Measurements from ENCODE around the gene COL5A1. TPM values are rescaled to one million over a fixed set of nuclear protein-coding genes. Genes with fewer than 3 reads are reported as not detected.

COL5A1 gene
- total and polyA plus RNA-seq, 2 experiments from 2014 or later, result 211 to 812 TPM

- Histone ChIP-seq H3K4me2 (ENCODE audit: unreplicated experiment) (no peak overlapping the region), H3K9ac (no peak overlapping the region), H3K79me2 (ENCODE audit: insufficient read depth) (peaks cover 79% of the 10 kb centered on the region), H2AFZ (no peak overlapping the region), H3K27me3 (replicated peaks; ENCODE audit: insufficient read depth) (no peaks in the 10 kb centered on the region), H3K27ac (peak overlapping the region; percentile 97), H3K9me2 (ENCODE audit: insufficient read depth) (no peaks in the 10 kb centered on the region), H3K36me3 (ENCODE audit: low read depth) (0 out of 2 replicates have a peak, but pooled peaks cover 8% of the 10 kb centered on the region), H3K4me1 (ENCODE audit: insufficient read depth) (peaks cover 32% of the 10 kb centered on the region), H3K4me3 (no peak overlapping the region), H3K9me3 (ENCODE audit: low read depth) (no peaks in the 10 kb centered on the region), H3F3A (ENCODE audit: insufficient read depth) (peaks cover 60% of the 10 kb centered on the region), H4K20me1 (ENCODE audit: insufficient read depth) (peaks cover 8% of the 10 kb centered on the region; the same call in 1 of the 2 replicates)
- no peak for DNase-seq
- in situ Hi-C loops (cut with MboI), result loop anchor here (25.0 kb wide), 1 partner anchor 196 kb away; no protein-coding TSS in a partner anchor
- TF ChIP-seq EZH2phosphoT487 (IDR thresholded peaks at IDR 0.05; ENCODE audit: insufficient read depth, low read depth) (no peak), EZH2 (IDR thresholded peaks at IDR 0.05; ENCODE audit: insufficient read depth, poor library complexity, severe bottlenecking) (no peak)
- WGBS, 2 experiments (ENCODE audit: low coverage in 1 of 2, low lambda C conversion rate in 2 of 2, missing lambda C conversion rate in 2 of 2), result 64 to 65% methylated on average over 17 to 19 of the region's 19 CpGs
These were observed 16.9 kb downstream of the COL5A1 start for GRCh38 chr9:134658378-134658955.

GRCh38 chr9:134659688-134660131 lies 18.1 kb downstream of the COL5A1 start:
- in situ Hi-C loops (cut with MboI), result loop anchor here (25.0 kb wide), 1 partner anchor 197 kb away; no protein-coding TSS in a partner anchor
- no peak for DNase-seq
- Histone ChIP-seq H3K4me1 (ENCODE audit: insufficient read depth) (peaks cover 41% of the 10 kb centered on the region), H3K9ac (no peak overlapping the region), H3K4me3 (no peak overlapping the region), H3K9me3 (ENCODE audit: low read depth) (no peaks in the 10 kb centered on the region), H2AFZ (no peak overlapping the region), H3K27me3 (replicated peaks; ENCODE audit: insufficient read depth) (no peaks in the 10 kb centered on the region), H3K27ac (peak overlapping the region; percentile 97), H4K20me1 (ENCODE audit: insufficient read depth) (peaks cover 8% of the 10 kb centered on the region; the same call in 1 of the 2 replicates), H3K4me2 (ENCODE audit: unreplicated experiment) (no peak overlapping the region), H3K9me2 (ENCODE audit: insufficient read depth) (no peaks in the 10 kb centered on the region), H3K79me2 (ENCODE audit: insufficient read depth) (peaks cover 80% of the 10 kb centered on the region), H3K36me3 (ENCODE audit: low read depth) (0 out of 2 replicates have a peak, but pooled peaks cover 8% of the 10 kb centered on the region), H3F3A (ENCODE audit: insufficient read depth) (peaks cover 72% of the 10 kb centered on the region)
- TF ChIP-seq EZH2 (IDR thresholded peaks at IDR 0.05; ENCODE audit: insufficient read depth, poor library complexity, severe bottlenecking) (no peak), EZH2phosphoT487 (IDR thresholded peaks at IDR 0.05; ENCODE audit: insufficient read depth, low read depth) (no peak)
- WGBS, 2 experiments (ENCODE audit: low coverage in 1 of 2, low lambda C conversion rate in 2 of 2, missing lambda C conversion rate in 2 of 2), result 75 to 79% methylated on average over 14 of the region's 14 CpGs

- WGBS, 2 experiments (ENCODE audit: low coverage in 1 of 2, low lambda C conversion rate in 2 of 2, missing lambda C conversion rate in 2 of 2), result 100% methylated on average over 1 of the region's 1 CpG
- no peaks in the 10 kb centered on the region for H3K9me3 ChIP-seq (ENCODE audit: low read depth)
- peaks cover 8% of the 10 kb centered on the region; the same call in 1 of the 2 replicates for H4K20me1 ChIP-seq (ENCODE audit: insufficient read depth)
- no peak for DNase-seq
- 0 out of 2 replicates have a peak overlapping the region, but pooled peaks have one; percentile 83 for H3K9ac ChIP-seq
- no peak overlapping the region for H3K4me3 ChIP-seq
- 0 out of 2 replicates have a peak, but pooled peaks cover 8% of the 10 kb centered on the region for H3K36me3 ChIP-seq (ENCODE audit: low read depth)
- H3K4me1 ChIP-seq (ENCODE audit: insufficient read depth), result peaks cover 41% of the 10 kb centered on the region
- H2AFZ ChIP-seq, result no peak overlapping the region
- H3F3A ChIP-seq (ENCODE audit: insufficient read depth), result peaks cover 76% of the 10 kb centered on the region
- TF ChIP-seq EZH2phosphoT487 (IDR thresholded peaks at IDR 0.05; ENCODE audit: insufficient read depth, low read depth) (no peak), EZH2 (IDR thresholded peaks at IDR 0.05; ENCODE audit: insufficient read depth, poor library complexity, severe bottlenecking) (no peak)
- no peaks in the 10 kb centered on the region for H3K9me2 ChIP-seq (ENCODE audit: insufficient read depth)
- peak overlapping the region; percentile 97 for H3K27ac ChIP-seq
- no peaks in the 10 kb centered on the region for H3K27me3 ChIP-seq (replicated peaks; ENCODE audit: insufficient read depth)
- in situ Hi-C loops (cut with MboI), result loop anchor here (25.0 kb wide), 1 partner anchor 198 kb away; no protein-coding TSS in a partner anchor
- peaks cover 80% of the 10 kb centered on the region for H3K79me2 ChIP-seq (ENCODE audit: insufficient read depth)
- peak overlapping the region; percentile 38 for H3K4me2 ChIP-seq (ENCODE audit: unreplicated experiment)
These were observed 18.8 kb downstream of the COL5A1 start for GRCh38 chr9:134660407-134660806.

DNA sequence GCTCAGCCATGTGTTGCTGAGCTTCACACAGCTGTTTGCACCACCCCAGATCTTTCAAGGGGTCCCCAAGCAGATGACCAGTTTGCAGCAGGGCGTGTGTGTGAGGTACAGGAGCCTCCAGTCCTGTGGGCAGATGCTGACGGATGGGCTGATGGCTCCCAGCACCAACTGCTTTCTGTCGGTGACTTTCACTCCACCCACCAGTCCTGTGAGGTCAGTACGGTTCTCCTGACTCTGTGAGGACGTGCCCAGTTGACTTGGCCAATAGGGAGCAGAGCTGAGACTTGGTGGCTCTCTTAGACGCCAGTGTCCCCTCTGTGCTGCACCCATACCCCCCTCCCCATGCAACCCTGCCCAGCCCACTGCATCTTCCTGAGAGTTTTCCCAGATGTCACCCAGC lies 19.7 kb downstream of the COL5A1 start:
- peaks cover 80% of the 10 kb centered on the region for H3K79me2 ChIP-seq (ENCODE audit: insufficient read depth)

More for the DNA sequence above, 19.7 kb downstream of the COL5A1 start:
- peaks cover 3% of the 10 kb centered on the region; the same call in 1 of the 2 replicates for H4K20me1 ChIP-seq (ENCODE audit: insufficient read depth)
- peaks cover 44% of the 10 kb centered on the region for H3K4me1 ChIP-seq (ENCODE audit: insufficient read depth)
- 0 out of 2 replicates have a peak, but pooled peaks cover 8% of the 10 kb centered on the region for H3K36me3 ChIP-seq (ENCODE audit: low read depth)
- peaks cover 78% of the 10 kb centered on the region for H3F3A ChIP-seq (ENCODE audit: insufficient read depth)
- no peaks in the 10 kb centered on the region for H3K9me2 ChIP-seq (ENCODE audit: insufficient read depth)
- H3K27ac ChIP-seq, result peak overlapping the region; percentile 97
- TF ChIP-seq EZH2 (IDR thresholded peaks at IDR 0.05; ENCODE audit: insufficient read depth, poor library complexity, severe bottlenecking) (no peak), EZH2phosphoT487 (IDR thresholded peaks at IDR 0.05; ENCODE audit: insufficient read depth, low read depth) (no peak)
- H3K9ac ChIP-seq, result peak overlapping the region; percentile 83
- DNase-seq, result peak; percentile 79
- H3K27me3 ChIP-seq (replicated peaks; ENCODE audit: insufficient read depth), result no peaks in the 10 kb centered on the region
- 4 to 6% methylated on average over 6 of the region's 6 CpGs for WGBS, 2 experiments (ENCODE audit: low coverage in 1 of 2, low lambda C conversion rate in 2 of 2, missing lambda C conversion rate in 2 of 2)
- peak overlapping the region; percentile 38 for H3K4me2 ChIP-seq (ENCODE audit: unreplicated experiment)
- peak overlapping the region; percentile 26 for H3K4me3 ChIP-seq
- in situ Hi-C loops (cut with MboI), result loop anchor here (25.0 kb wide), 1 partner anchor 199 kb away; no protein-coding TSS in a partner anchor
- H3K9me3 ChIP-seq (ENCODE audit: low read depth), result no peaks in the 10 kb centered on the region
- no peak overlapping the region for H2AFZ ChIP-seq
